K562 (cell line): ENCODE data around the gene KRTAP10-6. TPM values are rescaled to one million over a fixed set of nuclear protein-coding genes. Genes with fewer than 3 reads are reported as not detected.

ENCODE experiments used
- ATF7 ChIP-seq: fragments of 450-650 bp; IDR thresholded peaks from 2 replicates; pipeline ENCODE4 v1.7.1; 2014; ENCODE audit warnings: mild to moderate bottlenecking, moderate library complexity
- CCNT2 ChIP-seq: IDR thresholded peaks from 2 replicates; pipeline ENCODE4 v1.6.1; 2011; ENCODE audit warnings: borderline replicate concordance, low read depth, mild to moderate bottlenecking, moderate library complexity, mixed read lengths, low read length; ENCODE audit not compliant: insufficient read length; ENCODE audit errors: extremely low read depth
- CTCFL ChIP-seq: IDR thresholded peaks from 2 replicates; pipeline ENCODE4 v1.6.1; 2011; ENCODE audit warnings: borderline replicate concordance, low read depth, mild to moderate bottlenecking, moderate library complexity, low read length; ENCODE audit not compliant: insufficient read depth, poor library complexity, severe bottlenecking
- EP300 ChIP-seq: IDR thresholded peaks from 2 replicates; pipeline ENCODE4 v1.6.1; 2012; ENCODE audit warnings: low read length, improper control_type of control experiment
- EP400 ChIP-seq: fragments of 450-650 bp; IDR thresholded peaks from 2 replicates; pipeline ENCODE4 v1.6.1; 2017; ENCODE audit warnings: antibody characterized with exemption, mild to moderate bottlenecking, moderate library complexity
- ESRRA ChIP-seq: fragments of 450-650 bp; IDR thresholded peaks from 2 replicates; pipeline ENCODE4 v1.6.1; 2014; ENCODE audit warnings: low read depth, mild to moderate bottlenecking, moderate library complexity, borderline replicate concordance
- HLTF ChIP-seq: fragments of 450-650 bp; IDR thresholded peaks from 2 replicates; pipeline ENCODE4 v1.6.1; 2016
- MBD1 ChIP-seq: fragments of 250-450 bp; sonication (Bioruptor Pico); IDR thresholded peaks from 2 replicates; pipeline ENCODE4 v1.8.0; 2022; ENCODE audit warnings: inconsistent platforms
- MTA2 ChIP-seq: fragments of 450-650 bp; IDR thresholded peaks from 2 replicates; pipeline ENCODE4 v1.6.1; 2016; ENCODE audit warnings: low read depth
- NCOA1 ChIP-seq: fragments of 450-650 bp; IDR thresholded peaks from 2 replicates; pipeline ENCODE4 v1.6.1; 2016; ENCODE audit warnings: low read depth
- RFX7 ChIP-seq: fragments of 250-450 bp; sonication (Bioruptor Pico); IDR thresholded peaks from 2 replicates; pipeline ENCODE4 v1.5.1; 2021; ENCODE audit warnings: mild to moderate bottlenecking
- TRIM24 ChIP-seq, 2 experiments: fragments of 450-650 bp; IDR thresholded peaks; 2 replicates each; pipeline ENCODE4 v1.6.1; 2016
- ZBTB5 ChIP-seq: fragments of 450-650 bp; IDR thresholded peaks from 2 replicates; pipeline ENCODE4 v1.6.1; 2017; ENCODE audit warnings: antibody characterized with exemption
- ZFP30 ChIP-seq: fragments of 250-450 bp; sonication (Bioruptor Pico); IDR thresholded peaks from 2 replicates; pipeline ENCODE4 v1.8.0; 2022; ENCODE audit warnings: moderate library complexity, mild to moderate bottlenecking, inconsistent platforms, borderline replicate concordance
- ZFPM2 ChIP-seq: fragments of 250-450 bp; sonication (Bioruptor Pico); IDR thresholded peaks from 2 replicates; pipeline ENCODE4 v1.5.1; 2022; ENCODE audit warnings: mild to moderate bottlenecking
- ZNF280B ChIP-seq: fragments of 250-450 bp; sonication (Bioruptor Pico); IDR thresholded peaks from 2 replicates; pipeline ENCODE4 v1.5.1; 2021; ENCODE audit warnings: mild to moderate bottlenecking
- ZNF512 ChIP-seq: IDR thresholded peaks from 2 replicates; pipeline ENCODE4 v1.6.1; 2016; ENCODE audit warnings: missing genetic modification characterization, missing compliant biosample characterization
- ZNF584 ChIP-seq: fragments of 200-800 bp; sonication (Bioruptor generic); IDR thresholded peaks from 2 replicates; pipeline ENCODE4 v1.6.1; 2016; ENCODE audit warnings: low read depth, mild to moderate bottlenecking, missing genetic modification characterization, missing compliant biosample characterization
- ZNF707 ChIP-seq: fragments of 250-450 bp; sonication (Bioruptor Pico); conservative IDR thresholded peaks from 2 replicates; pipeline ENCODE4 v1.8.0; 2022; ENCODE audit warnings: inconsistent platforms, mild to moderate bottlenecking, moderate library complexity
- polyA plus RNA-seq, 8 experiments: library from polyadenylated mRNA; depleted of rRNA in 4 of 8; stranded (reverse) in 5 of 8; unstranded in 3 of 8; fragments of >200 nt; fragmentation: Nextera tagmentation in 2 of 8; fragmentation: Illumina TruSeq in 1 of 8; extraction: Ambion mirVana in 2 of 8; extraction: Trizol in 1 of 8; gene quantifications; 2 replicates each; pipeline versions ENCODE4 v1.2.1 to v1.2.3, GENCODE V29; 2011 to 2014; ENCODE audit warnings: inconsistent platforms in 1 of 8, missing spikeins in 1 of 8
- total RNA-seq, 7 experiments: library from RNA; depleted of rRNA in 6 of 7; stranded (reverse); fragments of >200 nt in 6 of 7; fragmentation: Illumina TruSeq in 2 of 7; extraction: Trizol in 2 of 7; gene quantifications; 2 replicates each; pipeline versions ENCODE4 v1.2.1 to v1.2.3, GENCODE V29; 2011 to 2021; ENCODE audit warnings: low replicate concordance in 1 of 7

KRTAP10-6 gene
- total and polyA plus RNA-seq, 9 of the 15 experiments (the other 6 are each of a cell fraction or from before 2014, with no cell fraction given): not detected

GRCh38 chr21:44593598-44594405, 1.5 kb upstream of the KRTAP10-6 start (continued):
- no peak for TF ChIP-seq ZNF280B (CRISPR knock-in tag)
- TF ChIP-seq ZBTB5: no peak
- no peak for TF ChIP-seq ZNF512 (tag)
- peak; percentile 90 for TF ChIP-seq EP300
- TF ChIP-seq ZFP30: no peak
- no peak for TF ChIP-seq RFX7 (CRISPR knock-in tag)
- peak; percentile 43; the same call in 1 of the 2 replicates for TF ChIP-seq ZFPM2 (CRISPR knock-in tag)
- peak; percentile 72; the same call in 1 of the 2 replicates for TF ChIP-seq ESRRA
- TF ChIP-seq CTCFL: no peak
- 0 out of 2 replicates have a peak, but pooled peaks have one; percentile 61 for TF ChIP-seq HLTF
- peak; percentile 94 to 98 for TF ChIP-seq TRIM24 (IDR thresholded peaks at IDR 0.05)
- TF ChIP-seq CCNT2: peak; percentile 41
- 0 out of 2 replicates have a peak, but pooled peaks have one; percentile 49 for TF ChIP-seq ZNF584 (CRISPR knock-in tag)
- peak; percentile 65; the same call in 1 of the 2 replicates for TF ChIP-seq EP400
- TF ChIP-seq ZNF707 (CRISPR knock-in tag): no peak
- no peak for TF ChIP-seq MBD1 (CRISPR knock-in tag)
- peak; percentile 91 for TF ChIP-seq NCOA1
- TF ChIP-seq ATF7: peak; percentile 76; the same call in 1 of the 2 replicates
- TF ChIP-seq MTA2: peak; percentile 92
